Heart right ventricle (tissue), 16 donors: ENCODE results near the gene GFOD1. TPM values are rescaled to one million over a fixed set of nuclear protein-coding genes. Genes with fewer than 3 reads are reported as not detected.

Experiments used
- ATAC-seq, 8 donors: fragments of 200-7000 bp; cut with Tn5 transposase; one replicate each; pipeline ENCODE4 v1.9.1; 2020; ENCODE audit warnings: mild to moderate bottlenecking in 8 of 8, moderate library complexity in 8 of 8, moderate number of reproducible peaks in 1 of 8
- DNase-seq, 2 donors: peaks; one replicate each; pipeline ENCODE4 v3.0.0-alpha.2; 2020
- H3K27ac ChIP-seq, 10 donors: fragments of 200-600 bp; sonication (generic) in 2 of 10; one replicate each; pipeline versions ENCODE4 v1.5.0 to v1.8.0; 2020 to 2022; ENCODE audit warnings: mild to moderate bottlenecking in 3 of 10
- H3K27me3 ChIP-seq, 7 donors: fragments of 200-600 bp; one replicate each; pipeline ENCODE4 v1.8.0; 2021 to 2022; ENCODE audit warnings: mild to moderate bottlenecking in 2 of 7
- H3K36me3 ChIP-seq, 9 donors: fragments of 200-600 bp; sonication (generic) in 1 of 9; one replicate each; pipeline versions ENCODE4 v1.5.0 to v1.8.0; 2020 to 2022; ENCODE audit warnings: mild to moderate bottlenecking in 2 of 9
- H3K4me1 ChIP-seq, 9 donors: fragments of 200-600 bp; sonication (generic) in 1 of 9; one replicate each; pipeline versions ENCODE4 v1.5.0 to v1.8.0; 2020 to 2022; ENCODE audit warnings: mild to moderate bottlenecking in 4 of 9
- H3K4me3 ChIP-seq, 10 donors: fragments of 200-600 bp; sonication (generic) in 2 of 10; one replicate each; pipeline versions ENCODE4 v1.5.0 to v1.8.0; 2020 to 2022; ENCODE audit warnings: mild to moderate bottlenecking in 7 of 10, moderate library complexity in 2 of 10
- H3K9me3 ChIP-seq, 11 donors: fragments of 200-600 bp in 10 of 11; sonication (generic) in 2 of 11; one replicate each; pipeline versions ENCODE4 v1.5.0 to v1.8.0; 2013 to 2022; ENCODE audit warnings: mild to moderate bottlenecking in 2 of 11, control low read depth in 1 of 11, moderate library complexity in 1 of 11
- WGBS, 2 donors: extraction: QIAGEN DNeasy Blood & Tissue Kit; methylation state at CpG; one replicate each; pipeline ENCODE4 v1.1.7; 2013; ENCODE audit warnings: inconsistent platforms in 1 of 2; 5-methylcytosine and 5-hydroxymethylcytosine counted together
- intact Hi-C, 10 donors: fragments of 100-400 bp; cut with DNase I; formaldehyde crosslinking; loops; one replicate each; pipeline versions ENCODE4 v1.11.1 to v1.14.2; 2022
- polyA plus RNA-seq, 2 donors: library from polyadenylated mRNA; stranded (reverse); fragments of 200-250 nt; gene quantifications; one replicate each; pipeline ENCODE4 v1.2.3, GENCODE V29; 2013
- total RNA-seq, 10 donors: library from RNA; stranded (reverse); fragmentation: NEBNext Ultra II Directional in 3 of 10; extraction: Animal tissue kit (Norgen Biotek cat#: 25700) in 3 of 10; gene quantifications; one replicate each; pipeline versions ENCODE4 v1.2.1 to v1.2.4, GENCODE V29; 2021 to 2023
- TF ChIP-seq, protein P1 (sequence below), 9 donors: fragments of 200-600 bp; sonication (generic) in 2 of 9; IDR thresholded peaks; one replicate each; pipeline versions ENCODE4 v1.5.0 to v1.8.0; 2021 to 2022; ENCODE audit warnings: antibody characterized with exemption in 9 of 9, mild to moderate bottlenecking in 5 of 9, moderate library complexity in 1 of 9
- donor health status: Arrhythmogenic right ventricular cardiomyopathy.
- donor health status: ischemic (EF 13 %, LVEDD 7.1; RV severe dilation, severe dysfunction).
- donor health status: healthy with polysubstance abuse.
- donor health status: DM: no; HTN: yes; CAD: no.
- donor health status: DM: no; HTN: no; CAD: no.
- donor health status: ischemic (EF 25% LVEDD 6.9; RV normal size, moderate dysfunction).
- donor health status: ischemic (EF 25% LVEDD 5.7; RV mildly dilated, moderate dysfunction).
- donor health status: healthy.
- donor health status: DM: yes; HTN: yes; CAD: no.
- donor health status: Ischemic cardiomyopathy.
- donor health status: ischemic (EF 35%, LVEDD 5.7; RV mildly dilated, moderate dysfunction).
- donor health status: nonischemic (EF 11% LVEDD 7.7; RV severe dilation, severe dysfunction).
- donor health status: DM: yes; HTN: yes; CAD: no.
- donor health status: PGD.
- donor health status: ischemic (EF 29% LVEDD 5.4; RV normal size, mild dysfunction).
- donor health status: nonischemic (EF 23%, LVEDD 6.1; RV moderate dilation, normal function).

Gene GFOD1
- total and polyA plus RNA-seq, 12 donors = 13.8 to 96.5 (median 37.0) TPM

DNA sequence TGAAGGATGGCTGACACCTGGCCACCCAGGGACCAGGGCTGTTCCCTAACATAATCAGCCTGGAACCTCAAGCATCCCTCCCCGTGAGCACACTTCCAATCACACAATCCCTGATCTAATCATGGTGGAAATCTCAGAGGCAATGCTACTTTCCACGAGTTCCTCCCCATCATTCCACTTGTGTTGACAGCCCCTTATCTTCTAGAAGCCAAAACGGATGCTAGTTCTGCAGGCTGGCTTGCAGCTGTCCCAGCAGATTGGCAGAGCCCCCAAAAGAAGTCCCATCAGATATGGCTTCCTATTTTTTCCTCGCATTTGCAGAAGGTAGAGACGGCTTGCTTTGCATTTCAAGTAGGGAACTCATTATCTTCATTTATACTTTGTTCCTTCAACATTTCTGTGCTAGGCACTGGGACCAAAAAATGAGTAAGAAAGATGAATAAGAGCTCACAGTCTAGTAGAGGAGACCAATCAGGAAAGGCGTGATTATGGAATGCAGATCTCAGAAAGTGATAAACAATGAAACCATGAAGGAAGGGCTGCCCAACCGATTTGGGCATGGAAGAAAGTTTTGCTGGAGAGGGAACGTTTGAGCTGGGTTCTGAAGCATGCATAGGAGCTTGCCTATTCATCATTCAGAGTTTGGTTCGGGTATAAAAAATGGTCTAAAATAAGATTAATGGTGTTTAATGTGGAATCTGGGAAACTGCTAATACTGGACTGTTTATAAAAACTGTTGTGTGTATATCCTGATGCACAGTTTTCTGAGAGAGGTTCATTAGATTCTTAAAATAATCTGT is 114.5 kb downstream of the GFOD1 start:
- TF ChIP-seq, protein P1, sequence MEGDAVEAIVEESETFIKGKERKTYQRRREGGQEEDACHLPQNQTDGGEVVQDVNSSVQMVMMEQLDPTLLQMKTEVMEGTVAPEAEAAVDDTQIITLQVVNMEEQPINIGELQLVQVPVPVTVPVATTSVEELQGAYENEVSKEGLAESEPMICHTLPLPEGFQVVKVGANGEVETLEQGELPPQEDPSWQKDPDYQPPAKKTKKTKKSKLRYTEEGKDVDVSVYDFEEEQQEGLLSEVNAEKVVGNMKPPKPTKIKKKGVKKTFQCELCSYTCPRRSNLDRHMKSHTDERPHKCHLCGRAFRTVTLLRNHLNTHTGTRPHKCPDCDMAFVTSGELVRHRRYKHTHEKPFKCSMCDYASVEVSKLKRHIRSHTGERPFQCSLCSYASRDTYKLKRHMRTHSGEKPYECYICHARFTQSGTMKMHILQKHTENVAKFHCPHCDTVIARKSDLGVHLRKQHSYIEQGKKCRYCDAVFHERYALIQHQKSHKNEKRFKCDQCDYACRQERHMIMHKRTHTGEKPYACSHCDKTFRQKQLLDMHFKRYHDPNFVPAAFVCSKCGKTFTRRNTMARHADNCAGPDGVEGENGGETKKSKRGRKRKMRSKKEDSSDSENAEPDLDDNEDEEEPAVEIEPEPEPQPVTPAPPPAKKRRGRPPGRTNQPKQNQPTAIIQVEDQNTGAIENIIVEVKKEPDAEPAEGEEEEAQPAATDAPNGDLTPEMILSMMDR (IDR thresholded peaks at IDR 0.05) = no peak
- Histone ChIP-seq H3K9me3 (peaks cover 0 to 5% (median 0%) of the 10 kb centered on the region in 11 donors), H3K27ac (peak overlapping the region in 5 of 10 donors; percentile 5 to 37 (median 24)), H3K36me3 (peaks cover 0 to 6% (median 0%) of the 10 kb centered on the region in 9 donors), H3K4me1 (peaks cover 17 to 68% (median 46%) of the 10 kb centered on the region in 9 donors), H3K4me3 (no peak overlapping the region), H3K27me3 (no peaks in the 10 kb centered on the region)
- ATAC-seq = no peak
- 42 to 51% methylated on average over 9 of the region's 9 CpGs for WGBS, 2 donors
- intact Hi-C loops = no loop called here
- no peak for DNase-seq

DNA sequence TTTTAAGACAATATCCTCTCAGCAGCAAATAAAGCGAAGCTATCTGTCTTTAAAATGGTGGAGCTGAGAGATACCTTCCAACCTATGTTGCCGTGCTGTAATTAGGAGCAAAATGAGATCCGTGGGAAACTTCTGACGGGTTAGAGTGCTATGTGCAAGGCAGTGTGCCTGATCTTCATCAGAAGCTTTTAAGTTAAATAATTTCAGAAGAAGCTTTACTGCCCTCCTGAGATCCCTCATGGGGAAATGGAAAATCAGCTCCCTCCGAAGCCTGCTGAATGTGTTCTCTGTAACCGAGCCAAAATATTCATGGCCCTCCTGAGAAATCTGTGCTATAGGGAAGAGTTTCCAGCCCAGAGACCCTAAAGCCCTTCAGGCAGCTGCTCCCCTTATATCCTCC is 115.3 kb downstream of the GFOD1 start:
- 63 to 68% methylated on average over 6 of the region's 6 CpGs for WGBS, 2 donors
- peaks cover 25 to 75% (median 54%) of the 10 kb centered on the region in 9 donors for H3K4me1 ChIP-seq
- H3K27ac ChIP-seq = peak overlapping the region in 4 of 10 donors; percentile 3 to 41 (median 32)
- no peaks in the 10 kb centered on the region for H3K27me3 ChIP-seq
- DNase-seq = no peak
- H3K36me3 ChIP-seq = peaks cover 0 to 2% (median 0%) of the 10 kb centered on the region in 9 donors
- no peak for ATAC-seq
- TF ChIP-seq, protein P1 (IDR thresholded peaks at IDR 0.05) = no peak
- peaks cover 0 to 1% (median 0%) of the 10 kb centered on the region in 11 donors for H3K9me3 ChIP-seq
- intact Hi-C loops = no loop called here
- H3K4me3 ChIP-seq = no peak overlapping the region

DNA sequence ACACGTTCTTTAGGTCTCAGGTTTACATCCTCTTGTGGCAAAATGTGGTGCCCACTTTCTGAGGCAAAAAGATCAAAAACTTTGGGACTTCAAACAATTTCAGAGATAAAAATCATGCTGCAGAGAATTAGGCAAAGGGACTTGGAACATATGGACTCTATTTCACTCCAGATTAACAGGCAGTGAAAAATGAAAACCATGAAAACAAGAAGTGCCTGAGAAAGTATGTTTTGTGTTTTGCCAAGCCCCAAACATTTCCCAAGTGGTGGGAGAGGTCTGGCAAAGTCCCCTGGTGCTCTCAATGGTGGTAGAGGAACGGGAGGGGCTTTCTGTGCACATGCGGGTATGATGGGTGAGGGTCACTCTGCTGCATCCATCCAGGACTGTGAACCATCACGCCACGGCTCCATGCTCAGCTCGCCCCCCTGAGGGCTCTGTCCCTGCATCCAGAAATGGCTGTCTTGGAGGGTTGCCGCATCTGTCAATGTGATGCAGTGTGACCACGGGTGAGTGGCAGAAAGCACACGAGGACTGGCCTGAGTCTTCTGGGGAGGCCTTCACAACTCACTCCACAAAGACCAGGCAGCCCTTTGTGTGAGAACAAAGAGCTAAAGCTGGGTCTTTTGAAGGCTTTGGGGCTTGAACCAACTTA is 115.9 kb downstream of the GFOD1 start:
- intact Hi-C loops = no loop called here
- H3K27me3 ChIP-seq = no peaks in the 10 kb centered on the region
- no peaks in the 10 kb centered on the region for H3K36me3 ChIP-seq
- H3K4me1 ChIP-seq = peaks cover 25 to 75% (median 55%) of the 10 kb centered on the region in 9 donors
- H3K9me3 ChIP-seq = no peaks in the 10 kb centered on the region
- 82 to 86% methylated on average over 9 of the region's 9 CpGs for WGBS, 2 donors
- DNase-seq (no peak), ATAC-seq (peak in 6 of 8 donors; percentile 14 to 73 (median 36))
- TF ChIP-seq, protein P1 (IDR thresholded peaks at IDR 0.05) = no peak
- no peak overlapping the region for H3K4me3 ChIP-seq
- H3K27ac ChIP-seq = peak overlapping the region in 4 of 10 donors; percentile 3 to 41 (median 32)

DNA sequence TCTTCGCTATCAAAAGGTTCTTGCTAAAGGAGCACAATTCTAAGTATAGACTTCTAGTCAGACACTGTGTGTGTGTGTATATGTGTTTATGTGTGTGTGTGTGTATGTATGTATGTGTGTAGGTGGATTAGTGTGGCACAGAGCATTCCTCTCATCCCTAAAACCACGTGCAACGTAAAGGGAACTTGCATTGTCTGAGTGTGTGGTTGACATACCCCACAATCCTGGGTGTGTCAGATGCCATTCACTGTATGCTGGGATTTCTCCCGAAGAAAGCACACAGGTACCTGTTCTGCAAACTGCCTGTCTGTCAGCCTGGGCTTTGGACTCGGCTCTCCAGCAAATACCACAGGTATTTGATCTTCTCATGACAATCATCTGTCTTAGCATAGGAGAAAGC is 116.8 kb downstream of the GFOD1 start:
- peaks cover 25 to 68% (median 55%) of the 10 kb centered on the region in 9 donors for H3K4me1 ChIP-seq
- intact Hi-C loops = no loop called here
- ATAC-seq (no peak), DNase-seq (no peak)
- no peaks in the 10 kb centered on the region for H3K9me3 ChIP-seq
- no peak overlapping the region for H3K4me3 ChIP-seq
- 90 to 93% methylated on average over 5 of the region's 5 CpGs for WGBS, 2 donors
- TF ChIP-seq, protein P1 (IDR thresholded peaks at IDR 0.05) = no peak
- peak overlapping the region in 2 of 10 donors; percentile 10 to 11 for H3K27ac ChIP-seq
- peaks cover 0 to 3% (median 0%) of the 10 kb centered on the region in 9 donors for H3K36me3 ChIP-seq
- H3K27me3 ChIP-seq = no peaks in the 10 kb centered on the region
